Stimulated activated CD4-positive, alpha-beta T cell treated with anti-CD3 and anti-CD28 coated beads, Interleukin-15, amount 100 ng/mL, for 1 hour (primary cell): ENCODE data around the gene NACAD.
"Not testable (repeated sequence)": the region's sequence is repeated elsewhere in the genome, so short reads cannot be mapped to it uniquely, and the experiment has no call there.

Experiments used
- DNase-seq, 2 donors: peaks; one replicate each; pipeline ENCODE4 v3.0.0-alpha.2; 2020; ENCODE audit warnings: low read depth in 1 of 2, low spot score in 1 of 2

The NACAD gene

GRCh38 chr7:45114926-45115325, 26.2 kb upstream of the NACAD start:
- DNase-seq: no peak

DNA sequence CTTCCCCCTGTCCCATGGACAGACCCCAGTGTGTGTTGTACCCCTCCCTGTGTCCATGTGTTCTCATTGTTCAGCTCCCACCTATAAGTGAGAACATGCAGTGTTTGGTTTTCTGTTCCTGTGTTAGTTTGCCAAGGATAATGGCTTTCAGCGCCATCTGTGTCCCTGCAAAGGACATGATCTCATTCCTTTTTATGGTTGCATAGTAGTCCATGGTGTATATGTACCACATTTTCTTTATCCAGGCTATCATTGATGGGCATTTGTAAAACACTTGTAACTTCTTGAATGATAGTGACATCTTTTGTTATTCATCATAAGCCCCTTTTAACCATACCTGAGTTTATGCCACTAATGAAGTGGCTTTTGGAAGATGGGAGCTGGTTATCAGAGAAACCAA, 25.5 kb upstream of the NACAD start:
- DNase-seq: not testable (repeated sequence)

- no peak for DNase-seq
These were observed 23.9 kb upstream of the NACAD start for GRCh38 chr7:45112648-45113047.

DNA sequence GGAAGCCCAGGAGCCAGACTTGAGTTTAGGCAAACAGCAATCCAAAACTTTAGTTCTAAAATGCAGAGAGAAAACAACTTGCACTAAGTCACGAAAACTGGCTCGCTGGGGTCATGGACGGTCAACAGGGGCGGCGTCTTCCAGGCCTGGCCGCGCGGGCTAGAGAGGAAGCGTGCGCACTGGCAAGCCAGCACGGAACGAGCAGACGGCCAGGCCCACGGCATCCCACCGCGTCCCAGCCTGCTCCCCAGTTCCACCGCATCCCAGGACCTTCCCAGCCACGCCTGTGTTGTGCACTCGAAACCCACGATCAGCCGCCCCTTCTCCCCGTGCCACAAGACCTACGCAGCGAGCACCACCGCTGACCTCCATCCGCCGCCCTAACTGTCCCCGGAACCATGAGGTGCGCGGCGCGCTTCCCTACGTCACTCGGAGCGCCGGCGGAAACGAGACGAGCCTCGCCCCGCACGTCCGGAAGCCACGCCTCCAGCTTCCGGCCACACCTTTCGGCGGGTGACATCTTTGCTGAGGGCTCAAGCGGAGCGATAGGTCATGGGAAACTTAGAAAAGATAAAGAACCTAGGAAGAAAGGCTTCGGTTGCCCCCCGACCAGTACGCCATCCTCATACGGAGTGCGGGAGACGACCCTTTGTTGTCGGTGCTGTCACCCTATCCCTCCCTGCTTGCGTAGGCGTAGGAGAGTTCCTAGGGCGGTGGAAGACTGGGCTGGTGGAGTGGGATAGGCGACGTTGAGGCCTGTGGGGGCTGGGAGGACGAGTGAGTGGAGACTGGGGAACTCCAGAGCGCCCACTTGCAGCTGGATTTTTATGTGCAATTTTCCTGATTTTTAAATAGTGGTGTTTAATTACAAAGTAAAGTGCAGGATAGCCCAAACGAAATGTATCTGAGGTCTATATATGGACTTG, 22.8 kb upstream of the NACAD start, which contains the start of gene TBRG4:
TSS of gene TBRG4 (minus strand) at position 400 of the 926 bp plus-strand sequence. CDS start 2,460 bp downstream, outside the sequence.
- DNase-seq: peak; percentile 81 to 91

DNA sequence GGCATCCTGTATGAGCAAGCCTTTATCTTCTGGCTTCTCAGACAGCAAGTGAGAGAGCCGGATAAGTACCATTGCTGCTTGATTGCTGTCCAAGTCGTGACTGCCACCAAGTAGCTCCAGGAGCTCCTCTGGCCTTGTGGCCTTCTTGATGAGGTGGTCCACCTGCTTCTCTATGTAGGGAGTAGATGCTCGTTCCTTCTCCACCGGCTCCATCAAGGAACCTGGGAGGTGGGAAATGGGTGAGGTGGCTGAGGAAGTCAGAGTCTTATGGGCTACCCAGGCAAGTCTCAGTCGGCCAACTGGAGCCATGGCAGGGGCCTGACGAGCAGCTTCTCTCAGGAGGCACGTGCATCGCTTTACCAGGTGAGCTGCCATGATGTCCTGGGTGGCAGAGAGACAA, 20.1 kb upstream of the NACAD start:
- DNase-seq: no peak

GRCh38 chr7:45107356-45107755, 18.6 kb upstream of the NACAD start:
- DNase-seq: no peak

DNA sequence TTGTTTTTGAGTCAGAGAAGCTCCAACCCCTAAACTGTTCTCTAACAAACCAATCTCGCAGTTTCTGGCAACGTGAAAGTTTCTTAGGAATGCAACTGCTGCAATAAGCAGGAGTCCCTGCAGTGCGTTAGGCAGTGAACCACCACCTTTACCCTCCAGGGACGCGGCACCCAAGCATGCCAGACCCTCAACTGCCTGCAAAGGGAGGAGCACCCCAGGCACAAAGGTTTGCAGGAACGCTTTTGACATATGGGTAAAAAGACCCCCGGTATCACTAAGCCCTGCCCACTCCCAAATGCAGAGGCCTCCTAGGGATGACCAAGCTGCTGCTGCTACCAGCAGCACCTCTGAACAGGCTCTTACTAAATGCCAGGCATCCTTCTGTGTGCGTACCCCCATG, 18.1 kb upstream of the NACAD start:
- no peak for DNase-seq

DNA sequence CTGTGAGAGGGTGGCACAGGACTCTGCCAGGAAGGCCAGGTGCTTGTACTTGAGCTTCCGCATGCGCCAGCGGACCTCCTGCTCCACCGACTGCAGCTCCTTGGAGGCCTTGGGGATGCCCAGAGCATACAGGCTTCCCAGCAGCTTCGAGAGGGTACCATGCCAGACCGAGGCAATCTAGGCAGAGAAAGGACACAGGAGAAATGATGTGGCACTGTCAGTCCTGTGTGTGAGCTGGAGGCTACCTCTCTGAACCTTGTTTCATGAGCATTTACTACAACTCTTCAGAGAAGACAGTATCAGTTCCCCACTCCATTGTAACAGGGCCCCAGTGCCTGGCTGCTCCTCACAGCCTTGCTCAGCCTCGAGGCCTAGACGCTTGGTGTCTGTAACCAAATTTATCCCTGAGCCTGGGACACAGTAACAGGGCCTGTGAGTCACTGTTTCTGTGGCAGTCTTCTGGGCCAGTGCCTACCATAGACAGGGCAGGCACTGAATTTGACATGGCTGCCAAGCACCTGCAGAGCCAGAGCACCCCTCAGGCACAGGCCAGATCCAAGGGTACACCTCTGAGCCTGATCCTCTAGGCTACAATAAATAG, 16.9 kb upstream of the NACAD start:
- no peak for DNase-seq

DNA sequence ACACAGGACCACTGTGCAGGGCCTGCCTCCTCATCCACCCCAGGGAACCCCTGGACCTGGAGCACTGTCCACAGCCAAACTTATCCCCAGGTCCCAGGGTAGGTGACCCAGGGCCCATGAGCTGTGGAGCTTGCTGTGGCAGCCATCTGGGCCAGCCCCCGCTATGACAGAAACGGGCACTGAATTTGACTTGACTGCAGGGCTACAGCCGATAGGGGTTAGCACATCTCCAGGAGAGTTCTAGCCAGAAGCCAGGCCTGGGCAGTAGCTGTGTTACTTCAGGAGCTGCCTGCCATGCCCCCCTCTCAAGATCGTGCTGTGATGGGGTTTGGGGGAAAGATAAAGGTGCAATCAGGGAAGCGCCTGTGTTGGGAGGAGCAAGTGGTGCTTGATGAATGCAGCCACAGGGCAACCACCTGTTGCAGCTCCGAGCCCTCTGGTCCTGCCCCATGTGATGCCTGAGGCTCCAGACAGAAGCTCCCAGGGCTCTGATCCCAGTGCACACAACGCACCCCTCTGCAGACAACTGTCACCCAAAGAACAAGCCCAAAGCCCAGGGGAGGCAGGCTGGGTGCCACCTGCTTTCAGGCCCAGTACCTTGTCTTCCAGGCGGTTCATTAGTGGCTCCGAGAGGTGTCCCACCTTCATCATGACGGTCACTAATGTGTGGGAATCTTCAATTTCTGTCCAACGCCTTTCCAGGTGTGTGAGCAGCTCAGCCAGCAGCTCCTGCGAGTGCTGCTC, 16.2 kb upstream of the NACAD start:
- no peak for DNase-seq

DNA sequence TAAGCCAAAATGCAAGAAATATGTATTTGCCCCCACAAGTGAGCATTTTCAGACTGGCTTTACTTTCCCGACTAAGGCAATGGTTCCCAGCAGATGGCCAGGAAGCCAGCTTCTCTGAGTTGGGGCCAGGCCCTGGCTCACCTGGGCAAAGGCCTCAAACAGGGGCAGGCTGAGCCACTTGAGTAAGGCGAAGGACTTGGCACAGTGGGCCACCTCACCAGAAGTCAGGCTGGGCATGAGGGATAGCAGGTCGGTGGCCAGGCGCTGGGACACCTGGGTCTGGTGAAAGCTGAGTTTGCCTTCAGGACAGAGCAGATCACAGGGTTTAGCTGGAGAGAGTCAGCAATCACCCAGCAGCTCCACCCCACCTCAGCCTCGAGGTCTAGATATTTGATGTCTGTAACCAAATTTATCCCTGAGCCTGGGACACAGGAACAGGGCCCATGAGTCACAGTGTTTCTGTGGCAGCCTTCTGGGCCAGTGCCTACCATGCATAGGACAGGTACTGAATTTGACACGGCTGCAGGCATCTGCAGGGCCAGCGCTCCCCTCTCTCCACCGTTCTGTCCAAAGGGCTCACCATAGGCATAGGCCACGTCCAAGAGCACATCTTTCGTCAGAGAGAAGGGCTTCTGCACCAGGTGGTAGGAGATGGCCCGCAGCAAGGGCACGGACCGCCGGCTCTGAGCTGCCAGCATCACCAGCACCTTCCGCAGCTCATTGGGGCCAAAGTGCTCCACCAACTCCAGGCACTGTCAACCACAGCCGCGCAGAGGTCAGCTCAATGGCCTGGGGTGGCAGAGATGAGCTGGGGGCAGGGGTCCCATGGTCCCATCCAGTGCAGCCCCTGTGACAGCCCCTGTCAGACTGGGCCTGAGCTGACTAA, 15.4 kb upstream of the NACAD start:
- no peak for DNase-seq

DNA sequence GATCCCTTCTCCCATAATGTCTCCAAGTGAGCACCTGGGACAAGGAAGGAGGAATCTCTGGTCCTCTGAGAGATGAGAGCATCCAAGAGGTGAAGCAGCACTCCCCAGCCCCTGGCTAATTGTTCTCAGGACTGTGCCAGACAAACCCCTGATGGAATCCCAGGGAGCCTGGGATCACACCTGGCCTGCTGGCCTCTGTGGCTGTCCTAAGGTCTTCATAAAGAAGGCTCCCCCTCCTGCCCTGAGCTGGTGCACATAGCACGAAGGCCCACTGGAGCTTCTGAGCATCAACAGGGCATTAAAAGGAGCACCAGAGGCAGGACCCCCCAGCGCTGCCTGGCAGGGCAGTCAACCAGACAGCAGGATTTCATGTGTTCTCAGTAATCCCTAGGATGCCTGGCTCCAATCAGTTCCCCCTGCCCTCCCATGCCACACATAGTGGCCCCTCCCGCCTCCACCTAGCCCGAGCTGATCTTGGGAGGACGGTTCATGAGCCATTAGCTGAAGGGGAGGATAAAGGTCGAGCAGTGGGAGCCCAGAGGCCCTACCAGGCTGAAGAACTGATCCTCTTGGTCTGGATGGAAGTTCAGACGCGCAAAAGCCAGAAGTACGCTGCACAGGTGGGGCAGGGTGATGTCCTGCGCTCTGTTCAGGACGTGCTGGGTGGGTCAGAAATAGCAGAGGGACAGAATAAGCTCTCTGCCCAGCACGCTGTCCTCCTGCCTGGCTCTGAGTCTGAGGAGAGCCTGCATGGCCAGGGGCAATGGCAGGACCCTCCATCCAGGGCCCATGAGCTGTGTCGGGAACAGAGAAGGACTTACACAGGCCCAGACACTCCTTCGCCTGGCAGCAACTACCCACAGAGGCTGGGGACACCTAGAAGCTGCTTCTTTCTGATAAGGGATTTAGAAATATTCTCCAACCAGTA, 14.3 kb upstream of the NACAD start:
- DNase-seq: no peak

DNA sequence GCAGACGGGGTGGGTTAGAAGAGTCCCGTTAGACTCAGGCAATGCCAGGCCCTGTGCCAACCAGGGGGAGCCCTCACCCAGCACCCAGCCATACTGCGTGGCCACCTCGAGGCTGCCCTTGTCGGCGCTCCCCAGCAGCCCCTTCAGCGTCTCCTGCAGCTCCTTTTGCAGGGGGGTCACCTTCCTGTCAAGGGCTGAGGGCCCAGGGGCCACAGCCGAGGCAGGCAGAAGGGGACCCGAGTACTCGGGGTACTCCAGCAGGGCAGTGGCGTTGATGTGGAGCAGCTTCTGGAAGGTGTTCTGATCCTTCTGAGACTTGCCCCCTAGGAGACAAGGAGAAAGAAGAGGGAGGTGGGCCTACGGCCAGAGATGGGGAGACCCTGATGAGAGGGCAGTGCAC, 13.0 kb upstream of the NACAD start:
- no peak for DNase-seq

DNA sequence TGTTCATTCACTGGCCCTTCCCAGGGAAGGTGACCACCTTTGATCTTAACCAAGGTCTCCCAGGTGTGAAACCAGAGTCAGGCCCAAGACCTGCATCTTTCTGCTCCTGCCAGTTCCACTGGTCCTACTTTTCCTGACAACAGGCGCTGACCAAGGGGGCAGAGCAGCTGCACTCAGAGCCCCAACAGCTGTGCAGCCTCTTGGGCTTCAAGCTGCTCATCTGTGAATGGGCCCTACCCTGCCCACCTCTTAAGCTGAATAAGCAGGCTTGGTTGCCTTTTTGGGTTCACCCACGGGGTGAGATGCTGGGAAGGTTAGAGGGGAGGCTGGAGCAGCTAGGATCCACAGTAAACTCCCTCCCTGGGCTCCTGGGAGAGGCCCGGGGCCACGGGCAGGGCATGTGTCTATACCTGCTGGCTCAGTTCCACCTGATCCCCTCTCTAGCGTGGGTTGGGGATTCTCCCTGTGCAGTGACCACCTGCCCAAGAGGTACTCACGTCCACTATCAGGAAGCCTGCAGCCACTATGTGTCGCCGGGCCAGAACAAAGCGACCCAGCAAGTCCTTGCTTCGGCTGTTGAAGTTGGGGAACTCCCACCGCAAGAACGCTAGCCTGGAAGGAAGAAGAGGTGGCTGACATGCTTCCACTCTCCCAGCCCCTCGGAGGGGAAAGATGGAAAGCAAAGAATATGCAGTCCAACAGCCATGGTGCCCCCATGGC, 12.2 kb upstream of the NACAD start:
- DNase-seq: no peak

- DNase-seq: no peak
These were observed 11.4 kb upstream of the NACAD start for GRCh38 chr7:45099891-45100760.

DNA sequence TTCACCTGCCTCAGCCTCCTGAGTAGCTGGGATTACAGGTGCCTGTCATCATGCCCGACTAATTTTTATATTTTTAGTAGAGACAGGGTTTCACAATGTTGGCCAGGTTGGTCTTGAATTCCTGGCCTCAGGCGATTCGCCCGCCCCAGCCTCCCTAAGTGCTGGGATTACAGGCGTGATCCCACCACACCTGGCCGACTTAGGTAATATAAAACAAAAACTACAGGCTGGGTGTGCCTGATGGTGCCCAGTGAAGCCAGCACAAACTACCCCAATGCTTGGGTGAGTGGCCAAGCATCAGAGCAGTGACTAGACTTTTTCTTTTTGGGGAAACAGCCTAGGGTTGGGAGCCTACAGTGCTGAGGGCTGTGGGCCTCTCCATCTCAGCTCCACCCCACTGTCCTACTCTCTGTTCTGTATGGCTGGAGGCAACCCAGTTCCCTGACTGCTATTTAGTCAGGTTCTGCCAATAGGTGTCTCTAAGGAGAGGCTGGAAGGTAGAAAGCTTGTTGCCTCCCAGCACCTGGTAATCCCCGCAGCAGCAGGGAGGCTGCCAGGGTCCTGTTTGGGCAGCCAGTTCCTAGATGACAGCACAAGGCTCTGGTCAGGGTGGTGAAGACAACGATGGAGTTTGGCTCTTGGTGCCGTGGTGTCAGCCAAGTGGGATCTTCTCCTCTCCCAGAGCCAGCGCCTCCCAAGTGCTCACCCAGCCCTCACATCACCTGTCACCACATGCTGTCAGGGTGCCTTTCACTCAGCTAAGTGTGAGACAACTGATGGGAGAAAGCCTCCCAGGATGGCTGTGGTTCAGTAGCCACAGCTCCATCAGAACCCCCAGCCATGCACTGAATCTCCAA, 10.4 kb upstream of the NACAD start:
- DNase-seq: no peak

DNA sequence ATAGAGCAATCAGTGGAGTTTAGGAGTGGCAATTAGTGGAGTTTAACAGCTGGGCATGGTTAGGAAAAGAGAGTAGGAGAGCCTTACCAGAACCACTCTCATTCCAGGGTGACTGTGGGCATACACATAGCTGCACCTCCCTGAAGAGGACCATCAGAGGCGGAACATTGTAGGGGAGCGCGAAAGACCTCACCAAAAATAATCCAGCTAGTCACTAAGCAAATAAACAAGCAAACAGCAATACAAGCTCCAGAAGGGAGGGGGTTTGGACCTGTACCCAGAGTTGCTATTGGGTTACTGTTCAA, 4.1 kb upstream of the NACAD start:
- DNase-seq: no peak
